DND-41 (cell line): Measurements from ENCODE around the gene CCDC38.

Experiments used
- ATAC-seq: fragments of 200-7000 bp; cut with Tn5 transposase; 3 replicates; pipeline ENCODE4 v1.9.1; 2021; ENCODE audit warnings: low read depth; ENCODE audit not compliant: insufficient read depth
- DNase-seq: peaks from one replicate; pipeline ENCODE4 v3.0.0-alpha.2; 2020
- H2AFZ ChIP-seq: 2 replicates; pipeline ENCODE4 v1.6.0; 2012; ENCODE audit warnings: low read depth, low read length
- H3K27ac ChIP-seq: 2 replicates; pipeline ENCODE4 v1.5.1; 2012; ENCODE audit warnings: low read length, inconsistent platforms
- H3K27me3 ChIP-seq: fragments of 200-600 bp; sonication (generic); 2 replicates; pipeline ENCODE4 v1.6.0; 2012; ENCODE audit warnings: low read length, mild to moderate bottlenecking, inconsistent platforms; ENCODE audit not compliant: insufficient read depth, poor library complexity
- H3K36me3 ChIP-seq: 2 replicates; pipeline ENCODE4 v1.5.1; 2012; ENCODE audit warnings: low read length, inconsistent platforms; ENCODE audit not compliant: insufficient read depth
- H3K4me1 ChIP-seq: 2 replicates; pipeline ENCODE4 v1.5.1; 2012; ENCODE audit warnings: mild to moderate bottlenecking, low read length; ENCODE audit not compliant: insufficient read depth
- H3K4me2 ChIP-seq: 2 replicates; pipeline ENCODE4 v1.6.0; 2012; ENCODE audit warnings: mild to moderate bottlenecking, moderate library complexity, low read length, inconsistent platforms; ENCODE audit not compliant: insufficient read depth
- H3K4me3 ChIP-seq, 2 experiments: fragments of 200-600 bp in 1 of 2; shearing (Covaris generic) in 1 of 2; 2 replicates each; pipeline ENCODE4 v1.5.1; 2012 to 2016; ENCODE audit warnings: inconsistent platforms in 2 of 2, low read length in 2 of 2, mild to moderate bottlenecking in 2 of 2, low read depth in 1 of 2, moderate library complexity in 1 of 2
- H3K79me2 ChIP-seq: 2 replicates; pipeline ENCODE4 v1.6.0; 2012; ENCODE audit warnings: low read length, inconsistent platforms; ENCODE audit not compliant: insufficient read depth
- H3K9ac ChIP-seq: 2 replicates; pipeline ENCODE4 v1.6.0; 2012; ENCODE audit warnings: low read depth, mild to moderate bottlenecking, inconsistent platforms, low read length, moderate library complexity
- H3K9me3 ChIP-seq: 2 replicates; pipeline ENCODE4 v1.5.1; 2012; ENCODE audit warnings: low read length, moderate library complexity, mild to moderate bottlenecking, inconsistent platforms; ENCODE audit not compliant: insufficient read depth, severe bottlenecking
- H4K20me1 ChIP-seq: 2 replicates; pipeline ENCODE4 v1.6.0; 2012; ENCODE audit warnings: low read length; ENCODE audit not compliant: insufficient read depth
- EZH2 ChIP-seq: IDR thresholded peaks from 3 replicates; pipeline ENCODE4 v1.6.1; 2012; ENCODE audit warnings: borderline replicate concordance, low read depth, mild to moderate bottlenecking, moderate library complexity, low read length, inconsistent platforms; ENCODE audit not compliant: severe bottlenecking
- TF ChIP-seq, protein P1 (sequence below): IDR thresholded peaks from 2 replicates; pipeline ENCODE4 v1.5.1; 2012; ENCODE audit warnings: borderline replicate concordance, low read length, moderate library complexity, mild to moderate bottlenecking; ENCODE audit not compliant: poor library complexity, severe bottlenecking; ENCODE audit errors: extremely low read depth

CCDC38 gene

DNA sequence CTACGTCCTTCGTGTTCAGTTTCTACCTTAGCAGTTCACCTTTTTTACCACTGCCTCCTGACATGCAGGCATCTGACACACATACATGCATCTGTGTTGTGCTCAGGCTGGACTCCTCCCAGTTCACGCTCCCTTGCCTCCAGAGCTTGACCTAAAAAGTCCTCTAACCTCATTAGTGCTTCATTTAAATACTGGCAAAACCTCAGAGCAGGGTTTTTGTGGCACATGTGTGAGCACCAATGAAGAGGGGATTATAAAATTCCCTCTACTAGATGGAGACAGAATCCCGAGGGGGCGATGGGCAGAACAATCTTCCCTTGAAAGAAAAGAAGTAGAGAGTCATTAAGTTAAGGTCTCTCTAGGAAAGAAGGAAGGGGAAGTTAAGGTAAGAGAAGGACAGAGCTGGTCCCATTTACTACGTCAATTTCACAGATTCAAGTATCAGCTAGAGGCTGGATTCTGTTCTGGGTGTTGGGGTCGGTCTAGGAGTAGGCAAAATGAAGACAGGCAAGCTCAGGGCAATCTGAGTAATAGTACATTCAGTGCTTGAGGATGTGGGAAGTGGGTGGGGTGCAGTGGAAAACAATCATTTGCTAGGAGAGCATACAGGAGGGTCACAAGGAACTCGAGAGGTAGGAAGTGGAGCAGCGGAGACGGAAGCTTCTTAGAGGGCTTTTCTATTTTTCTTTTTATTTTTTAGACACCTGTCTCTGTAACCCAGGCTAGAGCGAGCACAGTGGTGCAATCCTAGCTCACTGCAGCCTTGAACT is 46.3 kb upstream of the CCDC38 start:
- no peaks in the 10 kb centered on the region for H3K27me3 ChIP-seq
- no peak for DNase-seq
- H3K9ac ChIP-seq, result no peak overlapping the region
- H3K9me3 ChIP-seq, result no peaks in the 10 kb centered on the region
- H3K36me3 ChIP-seq, result no peaks in the 10 kb centered on the region
- no peak for TF ChIP-seq EZH2
- TF ChIP-seq, protein P1, sequence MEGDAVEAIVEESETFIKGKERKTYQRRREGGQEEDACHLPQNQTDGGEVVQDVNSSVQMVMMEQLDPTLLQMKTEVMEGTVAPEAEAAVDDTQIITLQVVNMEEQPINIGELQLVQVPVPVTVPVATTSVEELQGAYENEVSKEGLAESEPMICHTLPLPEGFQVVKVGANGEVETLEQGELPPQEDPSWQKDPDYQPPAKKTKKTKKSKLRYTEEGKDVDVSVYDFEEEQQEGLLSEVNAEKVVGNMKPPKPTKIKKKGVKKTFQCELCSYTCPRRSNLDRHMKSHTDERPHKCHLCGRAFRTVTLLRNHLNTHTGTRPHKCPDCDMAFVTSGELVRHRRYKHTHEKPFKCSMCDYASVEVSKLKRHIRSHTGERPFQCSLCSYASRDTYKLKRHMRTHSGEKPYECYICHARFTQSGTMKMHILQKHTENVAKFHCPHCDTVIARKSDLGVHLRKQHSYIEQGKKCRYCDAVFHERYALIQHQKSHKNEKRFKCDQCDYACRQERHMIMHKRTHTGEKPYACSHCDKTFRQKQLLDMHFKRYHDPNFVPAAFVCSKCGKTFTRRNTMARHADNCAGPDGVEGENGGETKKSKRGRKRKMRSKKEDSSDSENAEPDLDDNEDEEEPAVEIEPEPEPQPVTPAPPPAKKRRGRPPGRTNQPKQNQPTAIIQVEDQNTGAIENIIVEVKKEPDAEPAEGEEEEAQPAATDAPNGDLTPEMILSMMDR, result no peak
- no peaks in the 10 kb centered on the region for H3K4me1 ChIP-seq
- H3K79me2 ChIP-seq, result no peaks in the 10 kb centered on the region
- no peak overlapping the region for H3K4me2 ChIP-seq
- no peaks in the 10 kb centered on the region for H4K20me1 ChIP-seq
- H3K4me3 ChIP-seq, result no peak overlapping the region
- no peak for ATAC-seq
- H3K27ac ChIP-seq, result no peak overlapping the region
- H2AFZ ChIP-seq, result no peak overlapping the region

DNA sequence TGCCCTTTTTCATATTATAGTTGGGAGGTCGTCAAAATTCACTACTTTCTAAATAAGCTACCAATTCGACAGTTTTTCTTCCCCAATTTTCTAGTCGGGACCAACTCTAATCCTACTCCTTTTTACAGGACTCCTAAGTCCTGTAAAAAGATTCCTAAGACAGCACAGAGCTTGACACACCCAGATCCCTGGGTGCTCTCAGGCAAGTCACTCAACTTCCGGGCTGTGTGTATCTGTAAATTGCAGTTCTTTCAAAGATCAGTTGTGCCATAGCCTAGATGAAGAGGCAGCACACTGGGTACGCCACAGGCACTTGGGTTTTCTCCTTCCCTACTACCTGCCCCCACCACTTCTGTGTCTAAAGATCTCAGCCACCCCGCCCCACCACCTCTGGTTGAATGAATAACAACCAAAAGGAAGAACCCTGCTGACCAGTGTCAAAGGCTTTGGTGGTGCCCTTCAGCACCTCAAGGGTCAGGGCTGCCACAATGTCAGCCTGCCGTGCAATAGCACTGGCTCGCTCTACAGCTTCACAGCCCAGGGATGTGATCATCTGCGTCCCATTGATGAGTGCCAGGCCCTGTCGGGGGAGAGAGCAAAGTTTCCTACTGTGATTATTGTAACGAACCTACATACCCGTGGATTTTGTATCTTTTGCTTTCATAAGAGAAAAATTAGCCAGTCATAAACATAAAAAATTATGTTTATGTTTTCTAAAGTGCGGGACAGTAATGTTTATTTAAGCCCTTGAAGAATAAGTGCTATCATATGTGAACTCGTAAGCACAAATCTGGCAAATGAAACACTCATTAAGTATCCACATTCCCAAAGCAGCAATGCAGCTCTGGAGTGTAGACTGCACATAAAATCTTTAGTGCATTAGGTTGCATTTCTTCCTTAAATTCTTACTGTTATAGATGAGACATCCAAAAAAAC is 44.5 kb upstream of the CCDC38 start:
- DNase-seq (no peak), ATAC-seq (no peak)
- Histone ChIP-seq H3K4me1 (no peaks in the 10 kb centered on the region), H3K27me3 (no peaks in the 10 kb centered on the region), H3K79me2 (no peaks in the 10 kb centered on the region), H3K4me2 (no peak overlapping the region), H3K9ac (no peak overlapping the region), H3K9me3 (no peaks in the 10 kb centered on the region), H2AFZ (no peak overlapping the region), H4K20me1 (no peaks in the 10 kb centered on the region), H3K36me3 (no peaks in the 10 kb centered on the region), H3K27ac (no peak overlapping the region), H3K4me3 (no peak overlapping the region)
- TF ChIP-seq EZH2, result no peak
- TF ChIP-seq, protein P1, result no peak

DNA sequence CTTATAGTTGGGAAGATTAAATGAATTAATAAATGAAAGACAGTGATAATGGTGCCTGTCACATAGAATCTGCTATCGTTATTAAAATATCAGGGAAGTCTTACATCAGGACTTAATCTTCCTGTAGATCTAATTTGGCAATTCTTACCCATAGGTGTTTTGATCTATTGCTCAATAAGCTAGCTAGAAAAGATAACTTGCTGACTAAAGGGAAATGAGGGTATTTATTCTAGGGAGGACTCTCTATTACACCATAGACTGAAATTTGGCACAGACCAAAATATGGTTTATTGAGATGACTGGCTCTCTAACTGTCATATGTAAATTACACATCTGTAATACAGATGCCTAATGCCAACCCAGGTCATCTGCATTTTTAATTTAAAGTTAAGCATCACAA is 42.3 kb upstream of the CCDC38 start:
- Histone ChIP-seq H3K4me2 (no peak overlapping the region), H3K27me3 (no peaks in the 10 kb centered on the region), H3K36me3 (no peaks in the 10 kb centered on the region)

DNA sequence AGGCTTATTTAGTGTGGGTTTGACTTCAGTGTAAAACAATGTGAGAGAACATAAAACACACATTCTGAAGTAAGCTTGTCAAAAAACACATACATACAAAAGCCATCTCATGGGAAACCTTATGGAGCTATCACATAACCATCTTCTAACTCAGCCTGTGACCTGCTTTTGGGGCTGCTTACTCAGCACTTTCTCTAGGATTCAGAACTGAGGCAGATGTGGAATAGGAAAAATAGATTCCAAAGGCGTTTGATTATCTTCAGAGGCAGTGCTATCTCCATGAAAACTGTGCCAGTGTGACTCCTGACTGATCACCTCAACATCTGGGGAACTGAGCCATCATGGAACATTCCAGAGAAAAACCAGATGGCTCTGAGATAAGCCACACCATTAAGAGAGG is 40.2 kb upstream of the CCDC38 start:
- Histone ChIP-seq H3K4me1 (no peaks in the 10 kb centered on the region), H3K27ac (no peak overlapping the region), H3K9ac (no peak overlapping the region), H3K36me3 (no peaks in the 10 kb centered on the region), H3K27me3 (no peaks in the 10 kb centered on the region), H3K79me2 (no peaks in the 10 kb centered on the region), H3K9me3 (no peaks in the 10 kb centered on the region), H3K4me2 (no peak overlapping the region), H3K4me3 (no peak overlapping the region), H4K20me1 (no peaks in the 10 kb centered on the region), H2AFZ (no peak overlapping the region)
- ATAC-seq, result no peak
- TF ChIP-seq, protein P1, result no peak
- TF ChIP-seq EZH2, result no peak
- DNase-seq, result no peak

More for the DNA sequence above, 42.3 kb upstream of the CCDC38 start:
- H3K9ac ChIP-seq, result no peak overlapping the region
- no peaks in the 10 kb centered on the region for H3K9me3 ChIP-seq
- H4K20me1 ChIP-seq, result no peaks in the 10 kb centered on the region
- no peak overlapping the region for H3K4me3 ChIP-seq
- DNase-seq (no peak), ATAC-seq (no peak)
- H3K79me2 ChIP-seq, result no peaks in the 10 kb centered on the region
- no peak overlapping the region for H3K27ac ChIP-seq
- H2AFZ ChIP-seq, result no peak overlapping the region
- TF ChIP-seq EZH2, result no peak
- H3K4me1 ChIP-seq, result no peaks in the 10 kb centered on the region
